Right lobe of liver (tissue), 6 donors: Measurements from ENCODE around the gene TBC1D5. TPM values are rescaled to one million over a fixed set of nuclear protein-coding genes. Genes with fewer than 3 reads are reported as not detected.

Experiments
- ATAC-seq, 4 donors: fragments of 200-7000 bp; cut with Tn5 transposase; one replicate each; pipeline ENCODE4 v1.9.1; 2020; ENCODE audit warnings: mild to moderate bottlenecking in 4 of 4, moderate library complexity in 4 of 4
- DNase-seq, 3 donors: peaks; one replicate each; pipeline ENCODE4 v3.0.0-alpha.2; 2020
- H3K27ac ChIP-seq, 3 donors: fragments of 200-600 bp; one replicate each; pipeline ENCODE4 v1.8.0; 2022
- H3K27me3 ChIP-seq, 2 donors: fragments of 200-600 bp; one replicate each; pipeline ENCODE4 v1.8.0; 2022
- H3K36me3 ChIP-seq, 4 donors: fragments of 200-600 bp; sonication (generic) in 1 of 4; one replicate each; pipeline versions ENCODE4 v1.5.1 to v1.8.0; 2017 to 2022; ENCODE audit warnings: control low read depth in 1 of 4
- H3K4me1 ChIP-seq, 4 donors: fragments of 200-600 bp; sonication (generic) in 1 of 4; one replicate each; pipeline versions ENCODE4 v1.5.1 to v1.8.0; 2017 to 2022; ENCODE audit warnings: control low read depth in 1 of 4
- H3K4me3 ChIP-seq, 3 donors: fragments of 200-600 bp; one replicate each; pipeline ENCODE4 v1.8.0; 2022
- H3K9me3 ChIP-seq, 4 donors: fragments of 200-600 bp; sonication (generic) in 1 of 4; one replicate each; pipeline versions ENCODE4 v1.5.1 to v1.8.0; 2017 to 2022; ENCODE audit warnings: control low read depth in 1 of 4
- POLR2A ChIP-seq: fragments of 450-650 bp; IDR thresholded peaks from one replicate; pipeline ENCODE4 v1.6.1; 2017; ENCODE audit warnings: antibody characterized with exemption, mild to moderate bottlenecking
- WGBS: methylation state at CpG from one replicate; pipeline ENCODE4 v1.1.6; 2018; ENCODE audit warnings: low coverage, low lambda C conversion rate; ENCODE audit not compliant: insufficient coverage; ENCODE audit errors: missing lambda C conversion rate; 5-methylcytosine and 5-hydroxymethylcytosine counted together
- intact Hi-C, 2 donors: fragments of 100-400 bp; cut with DNase I; formaldehyde crosslinking; loops; one replicate each; pipeline versions ENCODE4 v1.11.2 to v1.14.1; 2022
- total RNA-seq, 6 experiments: library from RNA; depleted of rRNA in 2 of 6; stranded (reverse); fragments of >200 nt in 2 of 6; fragmentation: NEBNext Ultra II Directional in 3 of 6; extraction: Animal tissue kit (Norgen Biotek cat#: 25700) in 3 of 6; gene quantifications; one replicate each; pipeline versions ENCODE4 v1.1.0 to v1.2.4, GENCODE V29; 2016 to 2023
- TF ChIP-seq, protein P1 (sequence below), 4 donors: fragments of 200-600 bp in 3 of 4; fragments of 450-650 bp in 1 of 4; IDR thresholded peaks; one replicate each; pipeline versions ENCODE4 v1.5.1 to v1.8.0; 2016 to 2022; ENCODE audit warnings: antibody characterized with exemption in 4 of 4, mild to moderate bottlenecking in 2 of 4
- donor health status: DM: no; HTN: yes; CAD: no.
- donor health status: DM: no; HTN: no; CAD: no.
- donor health status: DM: no; HTN: no; CAD: no.
- donor health status: DM: no; HTN: yes; CAD: no.
- donor health status: DM: no; HTN: yes; CAD: no.

The TBC1D5 gene
- total RNA-seq, 6 experiments from 2014 or later: 21.5 to 33.4 (median 27.7) TPM

DNA sequence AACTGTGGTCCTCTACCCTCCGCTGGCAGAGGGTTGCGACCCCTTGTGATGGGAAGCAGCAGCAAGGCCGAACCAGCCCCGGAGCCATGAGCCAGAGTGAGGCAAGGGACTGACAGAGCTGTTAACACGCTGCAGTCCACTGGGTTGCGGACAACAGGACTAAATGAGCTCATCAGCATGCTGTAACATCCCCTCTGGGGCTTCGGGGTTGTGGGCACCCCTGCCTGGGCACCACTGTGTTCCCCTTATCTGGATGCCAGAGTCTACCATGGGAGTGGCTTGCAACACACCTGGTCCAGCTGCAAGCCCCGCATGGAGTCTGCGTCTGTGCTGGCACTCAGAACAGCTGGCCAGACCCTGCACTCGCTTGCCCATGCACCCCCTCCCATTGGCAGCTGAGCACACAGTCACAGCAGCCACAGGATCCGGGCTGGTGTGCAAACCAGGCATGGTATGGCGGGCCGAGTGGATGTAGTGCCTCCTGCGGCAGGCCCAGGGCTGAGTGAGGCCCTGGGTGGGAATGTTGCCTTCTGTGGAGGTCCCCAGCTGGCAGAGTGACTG lies 453.5 kb downstream of the TBC1D5 start:
- intact Hi-C loops: no loop called here
- 90% methylated on average over 2 of the region's 14 CpGs for WGBS
- H3K4me3 ChIP-seq: no peak overlapping the region
- ATAC-seq (no peak), DNase-seq (no peak)
- H3K9me3 ChIP-seq: no peaks in the 10 kb centered on the region
- H3K27ac ChIP-seq: no peak overlapping the region
- TF ChIP-seq POLR2A: no peak
- TF ChIP-seq, protein P1, sequence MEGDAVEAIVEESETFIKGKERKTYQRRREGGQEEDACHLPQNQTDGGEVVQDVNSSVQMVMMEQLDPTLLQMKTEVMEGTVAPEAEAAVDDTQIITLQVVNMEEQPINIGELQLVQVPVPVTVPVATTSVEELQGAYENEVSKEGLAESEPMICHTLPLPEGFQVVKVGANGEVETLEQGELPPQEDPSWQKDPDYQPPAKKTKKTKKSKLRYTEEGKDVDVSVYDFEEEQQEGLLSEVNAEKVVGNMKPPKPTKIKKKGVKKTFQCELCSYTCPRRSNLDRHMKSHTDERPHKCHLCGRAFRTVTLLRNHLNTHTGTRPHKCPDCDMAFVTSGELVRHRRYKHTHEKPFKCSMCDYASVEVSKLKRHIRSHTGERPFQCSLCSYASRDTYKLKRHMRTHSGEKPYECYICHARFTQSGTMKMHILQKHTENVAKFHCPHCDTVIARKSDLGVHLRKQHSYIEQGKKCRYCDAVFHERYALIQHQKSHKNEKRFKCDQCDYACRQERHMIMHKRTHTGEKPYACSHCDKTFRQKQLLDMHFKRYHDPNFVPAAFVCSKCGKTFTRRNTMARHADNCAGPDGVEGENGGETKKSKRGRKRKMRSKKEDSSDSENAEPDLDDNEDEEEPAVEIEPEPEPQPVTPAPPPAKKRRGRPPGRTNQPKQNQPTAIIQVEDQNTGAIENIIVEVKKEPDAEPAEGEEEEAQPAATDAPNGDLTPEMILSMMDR (IDR thresholded peaks at IDR 0.05): no peak
- no peaks in the 10 kb centered on the region for H3K4me1 ChIP-seq
- H3K27me3 ChIP-seq: no peaks in the 10 kb centered on the region
- peaks cover 0 to 1% (median 0%) of the 10 kb centered on the region in 4 donors for H3K36me3 ChIP-seq

DNA sequence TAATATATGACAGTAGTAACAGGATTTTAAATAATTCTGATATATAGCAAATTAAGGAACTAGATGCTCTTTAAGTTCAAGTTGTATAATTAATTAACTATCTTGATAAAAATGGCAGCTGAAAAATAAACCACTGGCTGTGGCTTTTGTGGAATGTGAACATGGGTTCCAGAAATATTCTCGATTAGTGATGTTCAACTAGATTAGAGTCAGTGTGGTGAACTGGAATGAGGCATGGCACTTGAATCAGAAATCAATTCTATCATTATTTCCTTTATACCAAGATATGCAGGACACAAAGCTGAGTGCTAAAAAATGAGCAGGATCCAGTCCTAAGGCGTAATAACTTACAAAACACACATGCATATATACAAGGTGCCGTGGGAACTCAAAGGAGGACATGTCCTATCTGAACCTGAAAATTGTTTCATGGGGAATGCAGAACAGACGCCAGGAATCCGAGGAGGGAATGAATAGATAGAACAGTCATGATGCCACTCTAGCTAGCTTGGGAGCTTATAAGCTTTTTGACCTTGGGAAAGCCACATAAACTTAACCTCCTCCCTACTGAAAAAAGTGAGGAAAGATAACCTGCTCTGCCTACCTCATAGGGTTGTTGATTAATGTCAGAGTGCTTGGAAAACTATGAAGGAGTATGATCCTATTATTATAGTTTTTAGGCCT lies 455.3 kb downstream of the TBC1D5 start:
- WGBS: 65% methylated on average over 2 of the region's 5 CpGs

DNA sequence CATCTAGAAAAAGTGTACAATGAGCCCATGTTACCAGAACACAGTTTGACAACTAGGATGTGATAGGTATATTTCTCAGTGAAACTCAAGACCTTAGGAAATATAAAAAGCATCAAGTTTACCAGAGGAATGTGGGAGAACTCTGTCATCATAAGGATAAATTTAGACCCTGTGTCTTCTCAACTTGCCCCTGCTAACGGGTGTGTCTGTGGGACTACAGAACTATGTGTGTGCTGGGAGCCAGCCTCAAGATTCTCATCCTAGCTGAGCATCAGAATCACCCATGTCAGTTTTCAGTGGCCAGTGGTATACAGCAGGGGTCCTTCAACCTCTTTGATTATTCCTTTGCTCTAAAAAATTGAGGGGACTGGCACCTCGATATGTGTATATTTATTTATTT lies 464.4 kb downstream of the TBC1D5 start:
- intact Hi-C loops: no loop called here
- TF ChIP-seq, protein P1 (IDR thresholded peaks at IDR 0.05): no peak
- no peak for TF ChIP-seq POLR2A
- peaks cover 0 to 3% (median 0%) of the 10 kb centered on the region in 4 donors for H3K9me3 ChIP-seq
- DNase-seq: no peak
- no peaks in the 10 kb centered on the region for H3K27me3 ChIP-seq
- H3K4me1 ChIP-seq: no peaks in the 10 kb centered on the region
- ATAC-seq: no peak
- no peak overlapping the region for H3K27ac ChIP-seq
- H3K36me3 ChIP-seq: no peaks in the 10 kb centered on the region
- no peak overlapping the region for H3K4me3 ChIP-seq
- WGBS: 91% methylated on average over 1 of the region's 2 CpGs

More for the DNA sequence above, 455.3 kb downstream of the TBC1D5 start:
- Histone ChIP-seq H3K9me3 (peaks cover 0 to 3% (median 0%) of the 10 kb centered on the region in 4 donors), H3K36me3 (peaks cover 0 to 1% (median 0%) of the 10 kb centered on the region in 4 donors), H3K27me3 (no peaks in the 10 kb centered on the region), H3K27ac (no peak overlapping the region), H3K4me3 (no peak overlapping the region), H3K4me1 (no peaks in the 10 kb centered on the region)
- intact Hi-C loops: no loop called here
- TF ChIP-seq, protein P1 (IDR thresholded peaks at IDR 0.05): no peak
- no peak for TF ChIP-seq POLR2A
- ATAC-seq (no peak), DNase-seq (no peak)

DNA sequence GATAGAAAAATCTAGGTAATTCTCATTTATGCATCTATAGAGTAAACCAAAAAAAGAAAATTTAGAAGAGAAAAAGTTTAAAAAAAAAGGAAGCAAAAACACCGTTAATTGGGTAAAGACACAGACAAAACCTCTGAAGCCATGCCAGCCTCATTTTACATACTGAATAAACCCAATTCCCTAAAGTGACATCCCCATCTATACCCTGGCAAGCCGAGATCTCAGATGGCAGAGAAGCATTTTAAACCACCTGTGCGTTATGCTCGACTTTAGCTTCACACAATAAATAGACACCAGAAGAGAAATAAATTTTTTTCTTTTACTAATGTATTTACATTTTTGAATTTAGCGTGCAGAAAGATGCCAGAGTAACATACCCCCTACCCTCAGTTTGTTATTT lies 475.6 kb downstream of the TBC1D5 start:
- no peak overlapping the region for H3K4me3 ChIP-seq
- H3K4me1 ChIP-seq: no peaks in the 10 kb centered on the region
- no peaks in the 10 kb centered on the region for H3K27me3 ChIP-seq
- WGBS: 96% methylated on average over 5 of the region's 5 CpGs
- no peaks in the 10 kb centered on the region for H3K36me3 ChIP-seq
- intact Hi-C loops: loop anchor here in 1 of 2 donors (10.0 kb wide), 1 partner anchor 148 kb away; no protein-coding TSS in a partner anchor
- ATAC-seq: no peak
- DNase-seq: no peak
- H3K9me3 ChIP-seq: no peaks in the 10 kb centered on the region
- no peak overlapping the region for H3K27ac ChIP-seq
- TF ChIP-seq, protein P1 (IDR thresholded peaks at IDR 0.05): no peak
- no peak for TF ChIP-seq POLR2A
